ENCODE data around the gene SBF2. TPM values are rescaled to one million over a fixed set of nuclear protein-coding genes. Genes with fewer than 3 reads are reported as not detected.
A peak's percentile ranks its signal among the peaks of the same experiment; 100 is the strongest.

The SBF2 gene
- polyA plus RNA-seq, 1 donor (not counting 4 experiments of a cell fraction or from before 2014, with no cell fraction given), result 24.5 TPM

DNA sequence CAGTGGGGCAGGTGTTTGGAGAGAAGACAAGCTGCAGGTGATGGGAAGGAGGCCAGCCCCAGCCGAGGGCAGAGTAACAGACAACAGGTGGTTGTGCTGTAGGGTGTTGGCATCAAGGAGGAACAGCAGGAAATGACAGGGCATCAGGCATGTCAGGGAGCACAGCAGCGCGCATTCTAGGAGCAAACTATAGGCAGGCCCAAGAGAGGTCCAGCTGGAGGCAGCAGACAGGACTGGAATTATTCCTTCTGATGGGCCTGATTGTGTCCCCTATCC, 24.4 kb upstream of the SBF2 start:
- no peak for DNase-seq (ENCODE audit: low read depth, low spot score)
- TF ChIP-seq EZH2 (IDR thresholded peaks at IDR 0.05; ENCODE audit: low read length) (no peak), CTCF (optimal IDR thresholded peaks at IDR 0.05 in 1 of 3, IDR thresholded peaks at IDR 0.05 in 1 of 3, conservative IDR thresholded peaks at IDR 0.05 in 1 of 3; ENCODE audit: extremely low read depth in 1 of 3, insufficient read depth in 2 of 3, low read length in 3 of 3) (no peak)
- no peak overlapping the region for H3K4me2 ChIP-seq (ENCODE audit: control insufficient read depth, extremely low read depth, insufficient read depth, low read depth, low read length)
- no peak overlapping the region for H3K4me3 ChIP-seq (ENCODE audit: control insufficient read depth in 2 of 3, extremely low read depth in 1 of 3, insufficient read depth in 2 of 3, low read depth in 1 of 3, low read length in 3 of 3)
- H3K9me1 ChIP-seq (ENCODE audit: control insufficient read depth, extremely low read depth, insufficient read depth, low read length), result no peaks in the 10 kb centered on the region
- no peaks in the 10 kb centered on the region for H4K20me1 ChIP-seq (ENCODE audit: control insufficient read depth, extremely low read depth, insufficient read depth, low read length)
- dilution Hi-C loops (cut with MboI; ENCODE audit: extremely low pct_ligation_motif_present, low sequenced_read_pairs), result no loop called here
- H3K9ac ChIP-seq (ENCODE audit: control insufficient read depth, extremely low read depth, insufficient read depth, low read length), result no peak overlapping the region
- no peaks in the 10 kb centered on the region for H3K36me3 ChIP-seq (ENCODE audit: control insufficient read depth in 2 of 2, extremely low read depth in 1 of 2, insufficient read depth in 2 of 2, low read length in 2 of 2)
- peak; percentile 57 for FAIRE-seq
- no peaks in the 10 kb centered on the region for H3K27me3 ChIP-seq (ENCODE audit: control insufficient read depth, extremely low read depth, insufficient read depth, low read length)
- no peaks in the 10 kb centered on the region for H3K9me3 ChIP-seq (ENCODE audit: control insufficient read depth, low read depth, low read length)
- H2AFZ ChIP-seq (ENCODE audit: control insufficient read depth, low read length), result no peak overlapping the region
- H3K79me2 ChIP-seq (ENCODE audit: control insufficient read depth, insufficient read depth, low read length), result no peaks in the 10 kb centered on the region
- no peak overlapping the region for H3K27ac ChIP-seq (ENCODE audit: control insufficient read depth, insufficient read depth, low read length)
- peaks cover 10% of the 10 kb centered on the region for H3K4me1 ChIP-seq (ENCODE audit: control insufficient read depth, extremely low read depth, insufficient read depth, low read length)

DNA sequence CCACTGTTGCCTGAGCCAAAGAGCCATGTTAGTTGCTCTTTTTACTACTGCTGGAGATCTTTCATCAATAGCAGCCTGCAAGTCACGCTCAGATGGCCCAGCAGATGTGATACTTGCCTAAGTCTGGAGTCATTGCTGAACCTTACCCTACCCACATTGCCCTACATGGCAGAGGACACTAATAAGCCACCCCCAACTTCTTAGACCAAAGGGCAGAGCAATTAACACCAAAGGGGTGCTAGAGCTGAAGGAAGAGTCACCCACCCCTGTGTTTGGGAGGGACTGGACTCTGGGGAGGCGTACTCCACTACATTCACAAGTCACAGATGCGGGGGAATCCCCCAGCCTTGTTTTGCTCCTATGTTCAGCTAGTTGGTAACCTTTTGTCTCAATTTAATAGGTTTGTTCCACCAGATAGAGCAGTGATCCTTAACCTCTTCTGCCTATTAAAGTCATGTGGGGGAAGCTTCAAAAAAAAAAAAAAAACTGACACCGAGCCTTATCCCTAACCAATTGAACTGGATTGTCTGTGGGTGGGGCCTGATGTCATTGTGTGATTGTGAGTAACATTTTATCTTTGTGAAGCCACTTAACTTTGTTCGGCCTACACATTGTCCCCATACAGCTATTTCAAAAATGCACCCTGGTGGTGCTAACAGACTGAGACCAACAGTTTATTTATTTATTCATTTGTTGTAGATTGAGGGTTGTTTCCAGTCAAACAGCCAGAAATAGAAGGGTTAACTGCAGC, 23.9 kb upstream of the SBF2 start:
- Histone ChIP-seq H3K36me3 (ENCODE audit: control insufficient read depth in 2 of 2, extremely low read depth in 1 of 2, insufficient read depth in 2 of 2, low read length in 2 of 2) (no peaks in the 10 kb centered on the region), H3K9ac (ENCODE audit: control insufficient read depth, extremely low read depth, insufficient read depth, low read length) (no peak overlapping the region), H3K9me3 (ENCODE audit: control insufficient read depth, low read depth, low read length) (no peaks in the 10 kb centered on the region), H3K9me1 (ENCODE audit: control insufficient read depth, extremely low read depth, insufficient read depth, low read length) (no peaks in the 10 kb centered on the region), H2AFZ (ENCODE audit: control insufficient read depth, low read length) (no peak overlapping the region), H3K27me3 (ENCODE audit: control insufficient read depth, extremely low read depth, insufficient read depth, low read length) (no peaks in the 10 kb centered on the region), H3K4me3 (ENCODE audit: control insufficient read depth in 2 of 3, extremely low read depth in 1 of 3, insufficient read depth in 2 of 3, low read depth in 1 of 3, low read length in 3 of 3) (no peak overlapping the region), H3K79me2 (ENCODE audit: control insufficient read depth, insufficient read depth, low read length) (no peaks in the 10 kb centered on the region), H3K4me1 (ENCODE audit: control insufficient read depth, extremely low read depth, insufficient read depth, low read length) (peaks cover 10% of the 10 kb centered on the region), H3K27ac (ENCODE audit: control insufficient read depth, insufficient read depth, low read length) (no peak overlapping the region), H4K20me1 (ENCODE audit: control insufficient read depth, extremely low read depth, insufficient read depth, low read length) (no peaks in the 10 kb centered on the region), H3K4me2 (ENCODE audit: control insufficient read depth, extremely low read depth, insufficient read depth, low read depth, low read length) (no peak overlapping the region)
- FAIRE-seq (no peak), DNase-seq (ENCODE audit: low read depth, low spot score) (no peak)
- no peak for TF ChIP-seq CTCF (optimal IDR thresholded peaks at IDR 0.05 in 1 of 3, IDR thresholded peaks at IDR 0.05 in 1 of 3, conservative IDR thresholded peaks at IDR 0.05 in 1 of 3; ENCODE audit: extremely low read depth in 1 of 3, insufficient read depth in 2 of 3, low read length in 3 of 3)
- TF ChIP-seq EZH2 (IDR thresholded peaks at IDR 0.05; ENCODE audit: low read length), result no peak
- dilution Hi-C loops (cut with MboI; ENCODE audit: extremely low pct_ligation_motif_present, low sequenced_read_pairs), result no loop called here

Measured in keratinocyte (primary cell).